GM18511 (cell line): ENCODE measurements around the gene BNIP3.
"Not testable (repeated sequence)": the region's sequence is repeated elsewhere in the genome, so short reads cannot be mapped to it uniquely, and the experiment has no call there.

Experiments used
- ATAC-seq: cut with Tn5 transposase; IDR thresholded peaks from one replicate; pipeline ENCODE4 v1.9.1; 2021; ENCODE audit warnings: mild to moderate bottlenecking, moderate library complexity; ENCODE audit not compliant: unreplicated experiment

Gene BNIP3

GRCh38 chr10:132003282-132003924 lies 21.7 kb upstream of the BNIP3 start:
- ATAC-seq, result no peak

GRCh38 chr10:132002004-132002403 lies 20.3 kb upstream of the BNIP3 start:
- ATAC-seq, result no peak

DNA sequence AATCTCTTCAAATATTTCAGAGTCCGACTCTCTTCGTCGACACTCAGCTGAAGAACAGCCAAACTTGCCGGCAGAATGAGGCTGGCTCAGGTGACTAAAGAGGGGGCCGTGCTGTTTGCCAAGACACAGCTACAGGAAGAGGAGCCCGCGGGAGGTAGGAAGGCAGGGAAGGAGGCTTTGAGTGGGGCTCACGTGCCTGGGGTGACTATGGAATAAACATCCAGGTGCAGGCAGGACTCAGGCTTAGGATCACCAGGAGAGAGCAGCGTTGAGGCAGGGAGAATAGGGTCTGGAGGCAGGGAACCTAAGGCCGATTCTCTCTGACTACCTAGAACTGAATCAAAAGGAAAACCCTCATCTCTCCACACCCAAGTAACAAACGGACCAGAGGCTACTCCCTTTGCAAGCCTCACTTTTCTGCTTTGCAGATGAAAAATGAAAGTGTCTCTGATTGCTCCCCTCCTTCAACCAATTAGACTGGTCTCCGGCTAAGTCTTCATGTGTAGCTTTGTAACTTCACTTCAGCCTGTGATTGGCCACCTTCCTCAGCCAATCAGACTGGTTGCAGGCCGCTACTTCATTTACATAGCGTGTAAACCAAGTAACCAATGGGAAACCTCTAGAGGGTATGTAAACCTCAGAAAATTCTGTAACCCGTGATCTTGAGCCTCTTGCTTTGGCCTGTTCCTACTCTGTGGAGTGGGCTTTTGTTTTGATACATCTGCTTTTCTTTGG lies 19.7 kb upstream of the BNIP3 start:
- peak; percentile 54 for ATAC-seq

GRCh38 chr10:131998845-131999681 lies 17.3 kb upstream of the BNIP3 start:
- no peak for ATAC-seq

GRCh38 chr10:131998050-131998844 lies 16.5 kb upstream of the BNIP3 start:
- ATAC-seq, result no peak

DNA sequence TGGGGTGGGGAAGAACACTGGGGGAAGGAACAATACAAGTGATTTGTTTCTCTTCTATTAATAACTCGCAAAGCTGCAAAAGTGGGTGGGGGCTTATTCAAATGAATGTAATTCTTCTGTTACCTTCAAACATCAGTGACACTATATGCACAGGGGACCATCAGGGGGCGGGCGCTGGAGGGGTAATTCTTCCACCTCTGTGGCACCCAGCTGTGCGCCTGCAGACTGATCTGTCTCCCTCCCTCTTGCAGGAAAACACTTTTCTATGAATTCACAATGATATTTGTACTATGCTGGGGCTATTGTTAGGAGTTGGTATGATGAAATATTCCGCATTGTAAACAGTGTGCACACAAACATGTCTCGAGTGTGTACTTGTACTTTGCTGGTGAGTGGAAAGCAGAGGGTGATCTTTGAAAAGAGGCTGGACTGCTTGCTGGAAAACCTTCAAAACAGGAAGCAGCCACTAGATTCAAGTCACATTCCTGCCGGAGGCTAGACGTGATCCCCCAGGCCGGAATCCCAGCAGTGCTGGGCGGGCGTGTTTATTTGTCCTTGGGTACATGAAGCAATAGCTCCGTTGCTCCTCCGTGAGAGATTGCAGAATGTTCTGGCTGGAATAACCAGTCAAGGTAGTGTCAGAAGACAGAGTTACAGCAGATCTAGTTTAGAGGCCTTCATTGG lies 15.8 kb upstream of the BNIP3 start:
- no peak for ATAC-seq

DNA sequence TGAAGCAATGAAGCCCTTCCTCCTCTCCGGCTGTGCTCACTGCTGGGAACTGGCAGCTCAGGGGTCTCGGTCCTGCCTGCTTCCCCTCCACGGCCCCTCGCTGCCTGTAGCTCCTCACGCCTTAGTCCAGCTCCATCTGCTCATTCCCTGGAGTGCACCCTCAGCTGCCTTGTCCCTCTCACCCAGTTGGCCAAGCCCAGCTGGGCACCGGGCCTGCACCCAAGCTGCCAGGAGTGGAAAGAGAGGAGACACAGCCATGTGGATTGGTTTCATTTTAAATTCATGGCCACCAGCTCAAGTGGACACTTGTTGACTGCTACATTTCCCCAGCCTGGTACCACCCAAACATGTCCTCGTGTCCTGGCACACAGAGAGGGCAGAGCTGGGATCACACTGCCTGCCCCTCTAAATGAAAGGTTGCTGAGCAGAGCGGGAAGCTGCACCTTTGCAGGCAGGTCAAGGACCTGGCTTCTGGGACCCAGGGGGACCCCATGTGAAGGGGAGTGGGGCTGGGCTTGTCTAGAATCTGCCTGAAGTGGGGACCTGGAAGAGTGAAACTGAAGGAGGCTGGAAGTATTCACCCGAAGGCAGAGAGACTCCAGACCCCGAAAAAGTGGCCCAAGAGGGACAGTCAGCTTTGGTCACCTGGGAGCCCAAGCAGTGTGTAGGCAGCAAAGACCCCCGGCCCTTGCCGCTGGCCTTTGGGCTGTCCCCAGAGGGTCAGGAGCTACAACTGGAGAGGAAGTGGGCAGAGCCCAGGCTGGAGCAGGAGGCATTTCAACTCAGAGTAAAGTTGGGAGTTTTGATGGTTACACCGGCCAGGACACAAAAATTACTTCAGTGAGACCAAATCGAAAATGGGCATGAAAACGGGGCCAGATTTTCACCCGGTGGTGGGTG lies 15.0 kb upstream of the BNIP3 start:
- ATAC-seq, result no peak

GRCh38 chr10:131994435-131994834 lies 12.7 kb upstream of the BNIP3 start:
- no peak for ATAC-seq

GRCh38 chr10:131993275-131993674 lies 11.6 kb upstream of the BNIP3 start:
- ATAC-seq, result no peak

GRCh38 chr10:131991726-131992125 lies 10.0 kb upstream of the BNIP3 start:
- no peak for ATAC-seq

DNA sequence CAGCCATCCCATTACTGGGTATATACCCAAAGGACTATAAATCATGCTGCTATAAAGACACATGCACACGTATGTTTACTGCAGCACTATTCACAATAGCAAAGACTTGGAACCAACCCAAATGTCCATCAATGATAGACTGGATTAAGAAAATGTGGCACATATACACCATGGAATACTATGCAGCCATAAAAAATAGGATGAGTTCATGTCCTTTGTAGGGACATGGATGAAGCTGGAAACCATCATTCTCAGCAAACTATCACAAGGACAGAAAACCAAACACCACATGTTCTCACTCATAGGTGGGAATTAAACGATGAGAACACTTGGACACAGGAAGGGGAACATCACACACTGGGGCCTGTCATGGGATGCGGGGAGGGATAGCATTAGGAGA lies 6.1 kb upstream of the BNIP3 start:
- not testable (repeated sequence) for ATAC-seq

DNA sequence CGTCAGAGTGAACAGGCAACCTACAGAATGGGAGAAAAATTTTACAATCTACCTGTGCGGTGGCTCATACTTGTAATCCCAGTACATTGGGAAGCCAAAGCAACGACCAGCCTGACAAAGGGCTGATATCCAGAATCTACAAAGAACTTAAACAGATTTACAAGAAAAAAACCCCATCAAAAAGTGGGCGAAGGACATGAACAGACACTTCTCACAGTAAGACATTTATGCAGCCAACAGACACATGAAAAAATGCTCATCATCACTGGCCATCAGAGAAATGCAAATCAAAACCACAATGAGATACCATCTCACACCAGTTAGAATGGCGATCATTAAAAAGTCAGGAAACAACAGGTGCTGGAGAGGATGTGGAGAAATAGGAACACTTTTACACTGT lies 5.6 kb upstream of the BNIP3 start:
- ATAC-seq, result not testable (repeated sequence)

- ATAC-seq, result not testable (repeated sequence)
These were observed 5.1 kb upstream of the BNIP3 start for GRCh38 chr10:131986851-131987250.

DNA sequence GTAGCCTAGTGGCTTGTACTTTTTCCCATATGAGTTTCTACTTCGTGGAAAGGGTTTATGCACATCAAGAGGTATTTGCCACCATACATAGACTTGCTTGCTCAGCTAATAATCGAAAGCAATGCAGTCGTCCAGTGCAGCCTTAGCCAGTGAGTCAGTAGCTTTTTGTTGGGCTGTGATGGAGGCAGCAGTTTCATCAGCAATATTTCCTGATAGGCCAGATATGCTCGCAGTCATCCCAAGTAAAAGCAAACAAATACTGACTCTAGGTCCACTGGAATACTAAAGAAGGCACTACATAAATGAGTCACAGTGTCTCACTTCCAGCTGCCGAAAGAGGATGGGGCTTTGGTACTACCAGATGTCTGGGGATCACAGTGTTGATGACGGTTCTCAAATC lies 2.1 kb upstream of the BNIP3 start:
- no peak for ATAC-seq

DNA sequence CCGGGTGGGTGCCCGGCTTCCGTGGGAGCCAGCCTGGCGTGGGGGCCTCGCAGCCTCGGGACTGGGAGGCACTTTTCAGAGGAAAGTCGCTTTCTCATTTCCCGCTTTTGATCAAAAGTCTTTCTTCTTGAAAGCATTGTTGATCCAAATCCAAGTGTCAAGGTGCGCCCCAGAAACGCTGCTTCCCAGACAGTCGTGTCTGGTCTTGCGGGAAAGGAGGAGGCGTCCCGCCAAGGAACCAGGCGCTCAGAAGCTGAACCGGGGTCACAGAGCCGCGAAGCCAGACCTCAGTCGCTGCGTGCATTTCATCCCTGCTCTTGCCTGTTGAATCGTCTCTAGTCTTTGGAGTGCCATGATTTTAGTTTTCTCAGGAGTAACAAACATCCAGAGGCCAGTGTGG lies 1.1 kb upstream of the BNIP3 start:
- ATAC-seq, result no peak

GRCh38 chr10:131982185-131982756 lies 548 bp upstream of the BNIP3 start:
- peak; percentile 36 for ATAC-seq

GRCh38 chr10:131980761-131981428 lies 828 bp downstream of the BNIP3 start:
- ATAC-seq, result no peak

- ATAC-seq, result no peak
These were observed 1.4 kb downstream of the BNIP3 start for GRCh38 chr10:131980321-131980720.
